ENCODE results near the gene STRBP.

The STRBP gene

DNA sequence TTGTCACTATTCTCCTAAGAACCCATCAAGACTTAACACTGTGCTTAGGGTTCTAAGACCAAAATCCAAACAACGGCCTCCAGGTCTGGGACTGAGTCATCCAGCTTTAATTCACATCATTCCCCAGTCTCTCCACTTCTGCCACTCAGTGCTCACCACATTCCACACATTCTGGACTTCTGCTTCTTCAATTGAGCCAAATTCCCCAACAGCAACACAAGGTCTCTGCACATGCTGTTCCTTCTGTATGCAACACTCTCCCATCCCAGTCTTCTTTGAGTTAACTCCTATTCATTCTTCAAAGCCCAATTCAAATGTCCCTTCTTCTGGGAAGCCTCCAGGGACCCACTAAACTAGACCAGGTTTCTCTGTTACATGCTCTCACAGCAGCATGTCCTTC, 137.1 kb downstream of the STRBP start:
- no peak for DNase-seq

DNA sequence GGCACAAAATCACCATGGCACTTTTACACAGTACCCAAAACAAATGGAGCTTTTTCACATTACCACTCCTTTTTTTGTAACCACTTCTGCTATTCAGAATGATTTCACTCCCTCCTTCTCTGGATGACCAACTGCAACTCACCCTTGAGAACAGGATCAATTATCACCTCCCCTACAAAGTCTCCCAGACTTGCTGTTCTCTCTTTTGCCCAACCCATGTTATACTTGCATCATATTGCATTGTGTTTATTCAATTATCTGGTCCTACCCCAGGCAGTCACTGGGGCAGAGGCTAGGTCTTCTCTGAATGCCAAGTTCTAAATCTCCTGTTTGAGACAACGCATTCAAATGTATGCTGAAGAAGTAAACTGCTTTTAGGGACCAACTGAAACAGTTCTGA, 139.0 kb downstream of the STRBP start:
- DNase-seq = no peak

DNA sequence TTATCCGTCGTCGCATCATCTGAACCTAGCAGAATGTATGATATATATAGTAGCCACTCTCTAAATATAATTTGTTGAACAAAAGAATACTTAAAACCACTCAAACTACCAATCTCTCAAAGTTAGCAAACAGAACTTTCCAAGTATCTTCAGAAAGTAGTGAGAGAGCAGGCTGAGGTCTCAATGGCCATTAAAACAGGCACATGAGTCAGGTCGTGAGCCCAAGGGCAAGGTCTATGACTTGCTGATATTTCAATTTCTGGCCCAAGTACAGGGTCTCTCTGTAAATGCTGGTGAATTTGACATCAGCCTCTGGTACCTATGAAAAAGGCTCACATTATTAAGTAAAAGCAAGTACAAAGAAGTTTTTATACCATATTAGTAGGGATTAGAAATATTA, 139.8 kb downstream of the STRBP start:
- no peak for DNase-seq

DNA sequence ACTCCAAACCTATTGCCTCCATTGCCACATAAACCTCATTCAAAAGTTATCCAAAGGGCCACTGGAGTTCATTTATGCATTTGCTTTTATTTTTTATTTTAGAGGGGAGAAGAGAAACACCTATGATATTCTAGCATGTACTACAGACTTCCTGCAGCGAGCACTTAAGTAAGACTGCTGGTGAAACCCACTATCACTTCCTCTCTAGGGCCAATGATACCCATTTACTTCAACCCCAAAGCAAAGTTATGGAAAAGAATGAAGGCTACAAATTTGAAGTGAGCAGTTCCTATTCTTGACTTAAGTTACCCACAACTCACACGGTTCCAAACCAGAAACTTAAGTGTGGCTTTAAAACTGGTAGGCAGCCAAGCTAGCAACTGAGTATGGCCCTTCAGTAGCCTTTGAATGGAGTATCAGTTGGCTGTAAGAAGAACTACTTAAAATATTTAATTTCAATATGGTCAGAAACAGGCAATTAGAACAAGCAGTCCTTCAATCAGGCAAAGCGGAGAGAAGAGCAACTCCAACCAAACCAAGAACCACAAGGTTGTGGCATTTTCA, 140.8 kb downstream of the STRBP start:
- DNase-seq = no peak

DNA sequence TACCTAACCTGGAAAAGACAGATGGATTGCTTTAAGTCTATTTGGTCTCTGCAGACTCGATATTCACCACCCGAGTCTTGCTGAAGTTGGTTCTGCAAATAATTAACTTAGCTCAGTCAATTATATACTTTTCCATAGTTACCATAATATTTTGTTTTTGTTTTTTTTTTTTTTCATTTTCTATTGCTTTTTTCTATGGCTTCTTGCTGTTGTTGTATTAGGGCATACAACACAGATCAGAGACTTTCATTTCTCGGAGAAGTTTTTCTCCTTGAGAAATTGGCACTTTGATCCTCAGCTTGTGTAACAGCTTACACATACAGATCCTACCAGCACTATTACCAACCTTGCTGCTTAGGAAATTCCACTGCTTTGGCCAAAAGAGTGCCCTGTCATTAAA, 146.9 kb downstream of the STRBP start:
- no peak for DNase-seq

DNA sequence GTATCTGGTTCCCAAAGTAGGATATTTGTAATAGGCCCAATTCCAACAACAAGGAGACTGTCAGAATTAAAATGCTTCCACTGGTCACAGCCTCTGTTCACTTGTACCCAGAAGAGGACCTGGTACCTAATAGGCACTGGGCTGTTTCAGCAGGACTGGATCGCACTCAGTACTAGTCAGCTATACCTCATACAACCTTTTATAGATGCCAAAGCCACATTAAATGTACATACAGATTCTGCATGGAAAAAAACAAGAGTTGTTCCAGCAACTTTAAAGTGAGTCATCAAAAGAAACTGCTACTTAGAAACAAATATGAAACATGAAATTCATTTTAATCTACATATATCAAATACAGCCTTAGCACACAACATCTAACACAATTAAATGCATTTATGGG, 147.4 kb downstream of the STRBP start:
- no peak for DNase-seq

DNA sequence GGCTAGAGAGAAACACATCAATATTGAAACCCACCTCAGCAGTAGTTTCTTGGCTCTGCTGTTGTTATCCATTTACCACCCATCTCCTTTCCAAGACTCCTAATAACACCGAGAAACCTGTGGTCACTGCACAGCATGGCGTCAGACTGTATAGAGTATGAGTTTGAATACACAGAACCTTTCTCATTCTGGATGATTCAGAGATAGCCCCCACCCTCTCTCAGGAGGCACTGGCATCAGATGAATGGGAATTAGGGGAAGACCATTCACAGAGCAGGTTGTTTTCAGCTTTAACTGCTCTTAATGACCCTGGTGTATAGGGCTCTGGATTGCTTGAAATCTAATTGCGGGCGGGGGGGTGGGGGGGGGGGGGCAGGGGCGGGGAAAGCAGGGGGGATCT, 148.3 kb downstream of the STRBP start:
- no peak for DNase-seq

DNA sequence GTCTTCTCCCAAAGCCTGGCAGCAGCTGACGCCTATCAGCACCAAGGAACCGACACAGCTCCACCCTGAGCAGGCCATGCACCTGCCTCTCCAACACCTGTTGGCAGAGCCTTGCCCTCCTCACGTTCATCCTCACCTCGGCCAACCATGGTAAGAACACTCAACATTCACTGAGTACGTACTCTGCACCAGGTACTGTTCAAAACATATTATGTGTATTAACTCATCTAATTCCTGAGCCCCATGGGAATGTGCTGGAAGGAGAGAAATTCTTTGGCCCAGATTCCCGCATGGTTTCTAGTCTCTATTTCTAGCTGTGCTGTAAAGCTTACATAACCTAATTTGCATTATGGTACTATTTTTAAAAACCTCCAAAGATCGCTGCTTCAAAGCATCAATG, 148.8 kb downstream of the STRBP start:
- peak in 1 of 51 donors; percentile 52 for DNase-seq

DNA sequence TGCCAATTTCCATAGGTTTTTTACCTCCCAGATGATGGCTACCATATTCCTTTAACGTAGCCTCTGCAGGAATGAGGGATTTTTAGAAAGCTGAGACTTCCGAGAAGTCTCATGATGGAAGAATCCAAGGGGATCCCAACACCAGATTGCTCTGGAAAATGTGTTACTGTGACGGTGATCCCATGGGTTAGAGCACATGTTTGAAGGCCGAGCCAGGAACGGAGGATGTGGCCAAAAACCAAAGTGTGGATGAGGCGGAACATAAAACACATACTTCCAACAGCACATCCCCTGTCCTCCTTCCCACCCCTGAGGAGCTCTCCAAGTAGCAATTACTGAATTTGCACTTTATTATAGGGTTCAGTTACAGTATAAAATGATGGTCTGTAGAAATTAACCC, 152.3 kb downstream of the STRBP start:
- no peak for DNase-seq

DNA sequence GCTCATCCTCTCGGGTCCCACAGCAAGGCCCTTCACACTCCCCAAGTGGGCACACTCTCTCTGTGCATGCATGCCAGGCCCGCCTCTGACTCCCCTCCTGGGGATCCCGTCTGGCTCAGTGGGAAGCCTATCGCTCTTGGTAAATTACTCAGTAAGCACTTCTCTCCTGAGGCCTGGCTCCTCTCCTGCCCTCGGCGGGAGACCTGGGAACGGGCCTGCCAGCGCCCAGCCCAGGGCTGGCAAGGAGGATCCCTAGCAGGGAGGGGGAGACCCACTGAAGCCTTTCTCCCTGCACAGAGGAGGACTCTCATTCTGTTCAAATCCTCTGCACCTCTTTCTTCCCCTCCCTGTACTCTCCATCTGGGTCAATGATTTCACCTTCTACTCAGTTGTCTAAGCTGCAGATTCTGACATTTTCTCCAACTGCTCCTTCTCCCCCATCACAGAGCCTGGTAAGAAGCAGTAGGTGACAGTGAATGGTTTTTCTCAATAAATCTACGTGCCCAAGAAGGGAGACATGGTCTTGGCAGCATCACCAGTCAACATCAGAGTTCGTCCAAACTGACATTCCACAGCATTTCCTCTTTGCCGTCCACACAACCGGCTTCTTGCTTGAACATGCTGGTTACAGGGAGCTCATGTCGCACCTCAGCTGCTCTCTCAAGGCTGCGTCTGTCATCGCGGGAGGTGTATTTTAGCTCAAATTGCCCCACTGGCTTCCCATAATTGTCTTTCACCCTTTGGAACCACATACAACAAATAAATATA, 153.1 kb downstream of the STRBP start:
- DNase-seq = peak in 1 of 51 donors; percentile 11

DNA sequence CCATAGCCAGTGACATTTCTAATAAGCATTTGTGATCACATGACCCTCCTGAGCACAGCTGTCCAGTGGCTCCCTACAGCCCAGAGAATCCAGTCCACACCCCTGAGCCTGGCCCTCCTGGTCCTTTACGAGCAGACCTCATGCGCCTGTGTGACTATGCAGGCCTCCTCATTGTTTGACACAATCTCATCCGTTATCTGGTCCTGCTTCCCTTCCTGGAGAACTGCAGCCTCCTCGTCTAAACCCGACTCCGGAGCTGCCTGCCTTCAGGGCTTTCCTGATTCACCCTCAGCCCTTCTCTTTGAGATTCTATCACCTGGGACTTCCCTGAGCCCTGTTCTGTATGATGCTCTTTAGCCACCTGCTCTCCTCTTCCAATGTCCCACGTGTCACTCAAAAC, 155.2 kb downstream of the STRBP start:
- no peak for DNase-seq

DNA sequence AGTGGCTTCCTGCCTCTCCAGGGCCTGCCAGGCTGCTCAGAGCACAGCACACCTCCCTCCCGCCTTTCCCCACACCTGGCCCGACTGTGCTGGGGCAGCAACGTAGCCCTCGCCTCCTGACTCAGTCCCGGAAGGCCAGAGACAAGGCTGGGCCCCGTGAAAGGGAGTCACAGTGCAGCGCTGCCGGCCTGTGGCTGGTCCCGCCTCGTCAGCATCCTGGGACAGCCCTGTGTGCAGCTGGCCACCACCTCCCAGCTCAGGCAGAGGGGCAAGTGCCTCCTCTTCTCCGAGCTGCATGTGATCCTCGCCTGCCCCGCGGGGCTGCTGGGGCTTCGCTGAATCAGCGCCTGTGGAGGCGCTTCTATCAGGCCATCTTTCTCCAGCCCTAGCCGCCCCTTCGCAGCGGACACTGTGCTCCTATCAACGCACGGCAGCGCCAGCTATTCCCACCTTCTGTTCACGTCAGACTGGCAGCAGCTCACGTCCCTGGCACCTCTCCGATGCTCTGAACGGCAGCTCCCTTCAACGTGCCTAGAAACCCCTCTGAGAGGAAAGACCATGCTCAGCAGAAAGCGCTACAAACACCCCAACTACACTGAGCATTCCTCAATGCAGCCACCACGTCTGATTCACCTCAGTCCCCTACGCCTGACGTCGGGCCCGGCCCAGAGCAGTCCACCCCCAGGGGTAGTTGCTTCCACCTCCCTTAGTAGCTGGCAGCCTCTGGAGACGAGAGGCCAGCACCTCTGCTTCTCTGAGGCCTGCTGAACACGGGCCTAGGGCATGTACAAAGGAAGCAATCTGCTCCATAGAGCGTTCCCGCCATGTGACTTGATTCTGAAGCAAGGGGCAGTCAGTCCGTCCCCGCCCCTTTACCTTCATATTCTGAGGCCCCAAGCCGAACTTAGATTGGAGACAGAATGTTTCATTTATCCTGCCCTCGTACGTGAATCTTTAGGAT, 156.1 kb downstream of the STRBP start:
- DNase-seq = peak in 13 of 51 donors; percentile 20 to 54 (median 29)

DNA sequence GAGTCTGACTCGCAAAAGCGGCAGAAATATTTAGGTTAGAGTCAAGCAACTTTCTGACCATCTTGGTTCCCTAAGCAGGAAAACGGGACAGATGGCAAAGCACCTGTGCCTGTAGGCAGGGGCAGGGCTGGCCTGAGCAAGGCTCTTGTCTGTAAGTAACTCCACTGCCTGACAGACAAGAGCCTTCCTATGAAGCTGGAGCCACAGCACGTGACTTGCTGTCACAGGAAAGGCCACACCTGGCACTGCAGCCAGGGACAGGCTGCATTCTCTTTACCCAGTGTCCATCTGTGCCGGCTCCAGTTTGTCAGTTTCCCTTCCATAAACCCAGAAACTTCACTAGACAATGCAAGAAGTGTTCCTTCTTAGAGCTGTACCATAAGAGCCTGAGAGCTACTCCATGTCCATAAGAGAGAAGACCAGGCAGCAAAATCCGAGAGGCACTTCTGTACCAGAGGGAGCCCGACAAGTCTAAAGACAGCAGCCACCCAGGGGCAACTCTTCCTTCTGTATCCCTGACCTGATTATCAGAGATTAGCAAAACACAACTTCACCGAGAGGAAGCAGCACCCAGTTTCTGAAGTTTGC, 156.9 kb downstream of the STRBP start:
- DNase-seq = peak in 2 of 51 donors; percentile 11 to 25

DNA sequence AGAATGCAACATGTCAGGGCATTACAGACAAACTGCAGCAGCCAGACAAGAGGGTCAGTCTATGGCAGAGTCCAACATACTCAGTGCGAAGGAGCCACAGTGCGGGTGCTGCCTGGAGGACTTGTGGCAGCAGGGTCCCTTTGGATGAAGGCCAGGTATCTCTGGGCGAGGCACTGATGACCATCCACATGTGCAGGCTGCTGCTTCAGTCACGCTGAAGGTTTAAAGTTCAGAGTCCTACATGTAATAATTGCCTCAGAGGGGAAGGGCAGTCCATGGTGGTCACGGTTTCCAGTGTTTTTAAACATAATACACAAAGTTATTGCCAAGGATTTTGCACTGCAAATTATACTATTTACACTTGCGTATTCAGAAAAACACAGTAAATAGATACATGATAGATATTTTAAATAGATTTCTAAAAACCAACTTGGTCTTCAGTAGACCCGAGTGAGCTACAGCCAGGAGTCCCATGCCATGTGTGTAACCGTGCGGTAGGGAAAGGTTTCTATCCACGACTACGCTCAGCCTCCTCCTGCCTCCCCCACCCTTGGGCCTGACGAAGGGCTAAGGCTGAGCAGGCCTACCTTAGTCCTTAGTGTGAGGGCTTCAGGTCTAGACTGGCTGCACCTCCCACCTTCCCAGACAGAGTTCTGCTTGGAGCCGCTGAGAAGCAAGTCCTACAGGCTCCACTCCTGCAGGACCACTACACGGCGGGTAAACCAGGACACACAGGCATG, 158.7 kb downstream of the STRBP start:
- no peak for DNase-seq

DNA sequence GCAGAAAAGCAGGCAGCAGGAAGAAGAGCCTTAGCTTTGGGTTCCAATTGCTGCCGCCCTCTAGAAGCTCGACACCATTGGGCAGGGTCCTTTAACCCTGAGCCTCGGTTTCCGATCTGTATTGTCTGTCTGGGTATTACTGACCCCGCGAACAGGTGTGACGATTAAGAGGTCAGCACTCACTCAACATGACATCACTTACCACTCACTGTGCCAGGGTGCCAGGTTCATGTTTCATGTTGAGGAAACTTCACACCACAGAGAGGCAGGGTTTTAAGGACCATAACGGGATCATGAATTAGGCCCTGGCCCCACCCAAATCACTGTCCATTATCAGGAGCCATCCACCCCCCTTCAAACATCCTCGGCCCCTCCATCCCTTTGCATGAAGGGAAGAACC, 159.4 kb downstream of the STRBP start:
- no peak for DNase-seq

DNA sequence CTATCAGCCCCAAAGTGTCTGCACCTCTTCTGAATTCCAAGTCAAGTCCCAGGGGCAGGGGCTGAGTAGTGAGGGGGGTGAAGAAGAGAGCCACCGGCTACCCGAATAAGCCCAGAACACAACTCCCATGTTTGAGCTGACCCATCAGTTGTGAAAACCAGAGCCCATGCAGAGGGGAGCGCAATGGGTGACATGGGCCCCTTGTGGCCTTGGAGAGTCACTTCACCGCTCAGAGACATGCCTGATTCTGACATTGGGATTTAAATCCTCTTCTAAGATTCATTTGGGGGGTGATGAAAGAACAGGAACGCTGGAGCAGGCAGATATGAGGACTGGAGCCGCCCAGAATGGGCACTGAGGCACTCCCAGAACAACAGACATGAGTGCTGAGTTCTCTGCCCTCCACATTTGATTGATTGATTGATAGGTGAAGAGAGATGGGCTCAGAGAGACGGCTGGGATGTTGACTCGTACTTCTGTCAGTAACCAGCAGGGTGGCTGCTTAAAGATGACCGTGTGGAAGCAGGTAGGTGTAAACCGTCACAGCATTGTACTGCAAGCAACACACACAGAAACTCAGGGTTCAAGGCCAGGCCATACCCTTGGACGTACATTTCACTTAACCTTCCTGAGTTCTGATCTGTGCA, 160.6 kb downstream of the STRBP start:
- DNase-seq = no peak

DNA sequence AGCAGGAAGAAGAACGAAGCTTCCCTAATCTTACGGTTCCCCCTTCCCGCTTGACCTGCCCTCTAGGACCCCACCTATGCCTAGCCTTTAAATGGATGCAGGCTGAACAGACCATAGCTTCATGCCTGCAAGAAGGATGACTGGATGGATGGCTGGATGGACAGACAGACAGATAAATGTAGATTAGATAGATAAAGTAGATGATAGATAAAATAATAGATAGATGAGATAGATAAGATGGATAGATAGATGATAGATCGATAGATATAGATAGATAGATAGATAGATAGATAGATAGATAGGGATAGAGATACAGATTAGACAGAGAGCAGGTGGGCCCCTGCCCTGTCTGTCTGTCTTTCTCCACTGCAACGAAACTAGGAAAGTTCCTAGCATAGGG, 162.9 kb downstream of the STRBP start:
- DNase-seq = no peak

DNA sequence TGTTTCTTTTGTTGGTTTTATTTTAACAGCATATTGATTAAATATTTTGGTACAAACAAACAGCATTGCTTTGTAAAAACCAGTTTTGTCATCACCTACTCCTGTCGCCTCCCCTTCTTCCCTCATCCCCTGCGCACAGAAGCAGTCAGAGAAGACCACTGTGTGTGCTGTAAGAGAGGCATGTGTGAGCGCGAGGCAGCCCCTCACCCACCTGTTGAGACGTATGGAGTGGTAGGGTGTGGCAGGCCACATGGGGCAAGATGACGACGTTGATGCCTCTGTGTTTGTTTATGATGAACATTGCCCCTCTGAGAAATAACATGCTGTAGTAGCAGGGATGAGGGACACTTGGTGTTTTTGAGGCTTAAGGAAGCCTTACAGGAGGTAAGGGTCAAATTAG, 163.6 kb downstream of the STRBP start:
- DNase-seq = no peak

DNA sequence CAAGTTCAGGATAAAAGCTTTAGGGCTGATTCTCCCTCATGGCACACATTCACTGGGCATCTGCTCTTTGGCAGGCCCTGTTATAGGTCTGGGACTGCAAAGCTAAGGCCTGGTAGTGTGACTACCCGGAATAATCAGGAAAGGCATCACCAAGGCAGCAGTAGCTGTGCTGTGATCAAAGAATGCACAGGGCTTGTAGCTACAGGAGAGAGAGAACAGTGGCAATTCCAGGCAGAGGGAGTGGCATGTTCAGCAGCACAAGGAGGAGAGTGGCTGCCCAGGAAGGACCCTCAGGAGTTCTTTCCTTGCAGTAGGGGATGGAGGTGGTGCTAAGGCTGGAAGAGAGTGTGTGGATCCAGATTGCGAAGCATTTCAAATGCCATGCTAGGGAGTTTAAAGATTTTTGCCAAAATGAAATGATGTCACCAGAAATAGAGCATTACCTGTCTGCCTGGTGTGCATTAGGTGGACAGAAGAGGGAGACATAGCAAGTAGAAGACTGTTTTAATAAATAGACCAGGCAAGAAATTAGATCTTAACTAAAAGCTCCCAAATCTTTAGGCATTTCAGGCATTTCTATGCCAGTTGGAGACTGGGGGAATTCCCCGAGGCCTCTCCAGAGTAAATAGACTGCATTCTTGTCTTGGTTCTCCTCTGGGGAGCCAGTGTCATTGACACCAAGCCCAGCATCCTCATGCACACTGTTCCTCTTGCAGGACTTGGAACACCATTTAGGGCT, 165.8 kb downstream of the STRBP start:
- DNase-seq = peak in 6 of 51 donors; percentile 14 to 33 (median 22)

DNA sequence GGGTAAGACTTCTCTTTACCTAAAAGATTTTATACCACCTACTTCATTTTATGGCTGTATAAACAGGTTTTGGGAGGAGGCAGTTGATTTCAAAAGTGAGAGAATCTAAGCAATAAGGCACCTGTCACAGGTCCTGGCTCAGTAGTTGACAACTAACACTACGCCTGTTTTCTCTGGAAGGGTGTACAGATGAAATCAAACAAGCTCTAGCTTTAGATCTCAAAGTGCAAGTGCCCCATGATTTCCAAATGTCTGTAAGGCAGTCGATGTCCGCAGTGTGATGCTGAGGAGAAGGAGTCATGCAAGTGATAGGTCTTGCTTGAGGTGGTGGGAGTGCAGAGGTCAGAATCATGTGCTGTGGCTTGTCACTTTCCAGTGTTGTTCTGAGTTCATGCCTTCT, 168.8 kb downstream of the STRBP start:
- no peak for DNase-seq
